Nephron (organoid): ENCODE results near the gene NCF4.

Source experiments
- H3K27ac Mint-ChIP-seq, 3 experiments: 2 replicates each; pipeline ENCODE4 v1.8.0; 2020; ENCODE audit warnings: mixed read lengths in 3 of 3, mild to moderate bottlenecking in 2 of 3, moderate library complexity in 1 of 3
- H3K27me3 Mint-ChIP-seq: 2 replicates; pipeline ENCODE4 v1.8.0; 2021; ENCODE audit warnings: low read depth, mild to moderate bottlenecking, moderate library complexity, mixed read lengths
- H3K36me3 Mint-ChIP-seq: 2 replicates; pipeline ENCODE4 v1.8.0; 2020; ENCODE audit warnings: low read depth, mixed read lengths
- H3K4me1 Mint-ChIP-seq: 2 replicates; pipeline ENCODE4 v1.8.0; 2020; ENCODE audit warnings: mixed read lengths
- H3K4me3 Mint-ChIP-seq, 3 experiments: 2 replicates each; pipeline ENCODE4 v1.8.0; 2020; ENCODE audit warnings: mild to moderate bottlenecking in 3 of 3, mixed read lengths in 3 of 3, moderate library complexity in 2 of 3
- H3K9me3 Mint-ChIP-seq: 2 replicates; pipeline ENCODE4 v1.8.0; 2020; ENCODE audit warnings: mixed read lengths
- CTCF ChIP-seq, 3 experiments: fragments of 200-600 bp; sonication (generic); IDR thresholded peaks; one replicate each; pipeline ENCODE4 v1.5.0; 2021; ENCODE audit warnings: antibody characterized with exemption in 3 of 3; ENCODE audit not compliant: unreplicated experiment in 3 of 3

The NCF4 gene

DNA sequence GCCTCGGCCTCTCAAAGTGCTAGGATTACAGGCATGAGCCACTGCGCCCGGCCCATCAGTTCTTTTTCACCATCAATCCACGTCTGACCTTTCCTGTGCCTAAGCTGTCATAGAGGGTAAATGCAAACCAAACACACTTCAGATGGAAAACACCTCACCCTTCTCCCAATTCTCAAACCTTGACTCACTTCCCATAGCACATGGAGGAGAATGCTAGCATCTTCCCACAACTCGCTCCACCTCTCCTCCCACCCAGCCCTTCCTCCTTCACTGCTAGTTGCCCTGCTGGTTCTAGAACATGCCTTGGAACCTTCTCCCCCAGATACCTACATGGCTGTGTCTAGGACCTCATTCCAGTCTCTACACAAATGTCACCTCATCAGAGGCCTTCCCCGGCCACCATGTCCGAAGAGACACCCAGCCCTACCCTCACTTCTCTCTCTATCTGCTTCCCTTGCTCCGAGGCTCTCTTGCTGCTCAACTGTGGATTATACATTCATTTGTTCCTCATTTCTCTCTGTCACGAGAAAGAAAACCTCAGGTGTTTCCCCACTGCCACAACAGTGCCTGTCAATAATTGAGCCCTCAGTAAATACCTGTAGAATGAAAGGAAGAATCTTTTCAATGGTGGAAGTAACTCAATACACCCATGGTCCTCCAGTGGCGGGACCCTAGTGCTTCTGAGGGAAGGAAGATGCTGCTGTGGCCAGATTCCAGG is 21.3 kb upstream of the NCF4 start:
- H3K9me3 Mint-ChIP-seq = peaks cover 8% of the 10 kb centered on the region
- peaks cover 12% of the 10 kb centered on the region for H3K4me1 Mint-ChIP-seq
- H3K36me3 Mint-ChIP-seq = no peaks in the 10 kb centered on the region
- no peak for TF ChIP-seq CTCF (IDR thresholded peaks at IDR 0.05; ENCODE audit: unreplicated experiment in 3 of 3)
- no peak overlapping the region for H3K27ac Mint-ChIP-seq
- peaks cover 11% of the 10 kb centered on the region for H3K27me3 Mint-ChIP-seq
- H3K4me3 Mint-ChIP-seq = no peak overlapping the region

GRCh38 chr22:36840106-36840505 is 20.7 kb upstream of the NCF4 start:
- Mint-ChIP-seq H3K27ac (no peak overlapping the region), H3K4me3 (no peak overlapping the region), H3K4me1 (peaks cover 12% of the 10 kb centered on the region), H3K9me3 (peaks cover 8% of the 10 kb centered on the region), H3K27me3 (peaks cover 15% of the 10 kb centered on the region), H3K36me3 (no peaks in the 10 kb centered on the region)
- TF ChIP-seq CTCF (IDR thresholded peaks at IDR 0.05; ENCODE audit: unreplicated experiment in 3 of 3) = no peak

- H3K36me3 Mint-ChIP-seq = no peaks in the 10 kb centered on the region
- H3K27me3 Mint-ChIP-seq = peaks cover 39% of the 10 kb centered on the region
- no peak overlapping the region for H3K4me3 Mint-ChIP-seq
- no peak overlapping the region for H3K27ac Mint-ChIP-seq
- no peak for TF ChIP-seq CTCF (IDR thresholded peaks at IDR 0.05; ENCODE audit: unreplicated experiment in 3 of 3)
- H3K4me1 Mint-ChIP-seq = no peaks in the 10 kb centered on the region
- H3K9me3 Mint-ChIP-seq = no peaks in the 10 kb centered on the region
Observed at GRCh38 chr22:36846271-36846670, 14.5 kb upstream of the NCF4 start.

GRCh38 chr22:36846949-36847348 is 13.9 kb upstream of the NCF4 start:
- peaks cover 39% of the 10 kb centered on the region for H3K27me3 Mint-ChIP-seq
- TF ChIP-seq CTCF (IDR thresholded peaks at IDR 0.05; ENCODE audit: unreplicated experiment in 3 of 3) = no peak
- no peak overlapping the region for H3K27ac Mint-ChIP-seq
- no peak overlapping the region for H3K4me3 Mint-ChIP-seq
- no peaks in the 10 kb centered on the region for H3K36me3 Mint-ChIP-seq
- H3K4me1 Mint-ChIP-seq = no peaks in the 10 kb centered on the region
- H3K9me3 Mint-ChIP-seq = no peaks in the 10 kb centered on the region

DNA sequence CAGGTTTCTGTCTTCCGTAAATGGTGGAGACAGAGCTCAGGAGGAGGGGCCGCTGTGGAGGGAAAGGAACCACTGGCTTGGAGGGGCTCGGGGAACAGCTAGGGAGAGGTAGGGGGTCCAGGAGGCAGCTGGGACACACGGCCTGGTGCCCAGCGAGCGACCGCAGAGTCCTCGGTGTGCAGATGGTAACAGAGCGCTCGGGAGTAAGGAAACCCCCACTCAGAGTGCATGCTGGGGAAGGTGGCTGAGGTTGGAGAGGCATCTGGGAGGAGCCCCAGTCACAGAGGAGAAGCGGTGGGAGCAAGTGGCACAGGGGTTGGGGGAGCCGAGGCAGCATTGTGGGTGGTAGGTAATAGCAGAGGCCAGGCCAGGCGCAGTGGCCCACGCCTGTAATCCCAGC is 10.8 kb upstream of the NCF4 start:
- no peak for TF ChIP-seq CTCF (IDR thresholded peaks at IDR 0.05; ENCODE audit: unreplicated experiment in 3 of 3)
- Mint-ChIP-seq H3K4me3 (no peak overlapping the region), H3K27ac (peak overlapping the region in 1 of 3 experiments; percentile 55), H3K36me3 (no peaks in the 10 kb centered on the region), H3K27me3 (peaks cover 30% of the 10 kb centered on the region), H3K9me3 (no peaks in the 10 kb centered on the region), H3K4me1 (peaks cover 14% of the 10 kb centered on the region)

GRCh38 chr22:36850682-36851081 is 10.1 kb upstream of the NCF4 start:
- peaks cover 18% of the 10 kb centered on the region for H3K4me1 Mint-ChIP-seq
- no peaks in the 10 kb centered on the region for H3K9me3 Mint-ChIP-seq
- no peak overlapping the region for H3K4me3 Mint-ChIP-seq
- TF ChIP-seq CTCF (IDR thresholded peaks at IDR 0.05; ENCODE audit: unreplicated experiment in 3 of 3) = no peak
- peaks cover 30% of the 10 kb centered on the region for H3K27me3 Mint-ChIP-seq
- no peaks in the 10 kb centered on the region for H3K36me3 Mint-ChIP-seq
- no peak overlapping the region for H3K27ac Mint-ChIP-seq
